Liver (tissue), 9 donors: ENCODE data around the gene MPZL2. TPM values are rescaled to one million over a fixed set of nuclear protein-coding genes. Genes with fewer than 3 reads are reported as not detected.

Experiments
- DNase-seq: peaks from one replicate; pipeline ENCODE4 v3.0.0-alpha.2; 2017; ENCODE audit warnings: low spot score
- H3K27ac ChIP-seq, 2 donors: one replicate each; pipeline ENCODE4 v1.7.0; 2013; ENCODE audit warnings: inconsistent platforms in 2 of 2, low read length in 2 of 2, control low read depth in 1 of 2, low read depth in 1 of 2, mild to moderate bottlenecking in 1 of 2
- H3K27me3 ChIP-seq, 4 donors: one replicate each; pipeline versions ENCODE4 v1.6.1 to v1.7.0; 2013; ENCODE audit warnings: low read length in 3 of 4, inconsistent platforms in 1 of 4, mild to moderate bottlenecking in 1 of 4, moderate library complexity in 1 of 4; ENCODE audit not compliant: control insufficient read depth in 4 of 4, insufficient read depth in 4 of 4
- H3K36me3 ChIP-seq, 4 donors: one replicate each; pipeline versions ENCODE4 v1.6.1 to v1.7.0; 2013; ENCODE audit warnings: low read length in 3 of 4, mild to moderate bottlenecking in 3 of 4, low read depth in 1 of 4, moderate library complexity in 1 of 4; ENCODE audit not compliant: control insufficient read depth in 4 of 4, insufficient read depth in 3 of 4
- H3K4me1 ChIP-seq, 4 donors: one replicate each; pipeline versions ENCODE4 v1.6.1 to v1.7.0; 2013; ENCODE audit warnings: low read length in 3 of 4, mild to moderate bottlenecking in 3 of 4, moderate library complexity in 1 of 4; ENCODE audit not compliant: control insufficient read depth in 4 of 4, insufficient read depth in 4 of 4
- H3K4me3 ChIP-seq, 3 donors: one replicate each; pipeline versions ENCODE4 v1.6.1 to v1.7.0; 2013; ENCODE audit warnings: low read length in 3 of 3, control low read depth in 1 of 3, low read depth in 1 of 3, mild to moderate bottlenecking in 1 of 3
- H3K9ac ChIP-seq, 2 donors: one replicate each; pipeline ENCODE4 v1.7.0; 2013; ENCODE audit warnings: low read length in 2 of 2, mild to moderate bottlenecking in 2 of 2, moderate library complexity in 2 of 2, control low read depth in 1 of 2, low read depth in 1 of 2
- H3K9me3 ChIP-seq, 4 donors: one replicate each; pipeline versions ENCODE4 v1.6.1 to v1.7.0; 2013; ENCODE audit warnings: low read length in 3 of 4; ENCODE audit not compliant: control insufficient read depth in 4 of 4
- EGR1 ChIP-seq, 2 donors: IDR thresholded peaks; 2 replicates each; pipeline ENCODE4 v1.6.1; 2016 to 2018; ENCODE audit warnings: antibody characterized with exemption in 2 of 2, low read depth in 2 of 2
- FOXA1 ChIP-seq: IDR thresholded peaks from 2 replicates; pipeline ENCODE4 v1.6.1; 2016; ENCODE audit warnings: antibody characterized with exemption
- FOXA2 ChIP-seq: IDR thresholded peaks from 2 replicates; pipeline ENCODE4 v1.6.1; 2016; ENCODE audit warnings: antibody characterized with exemption
- GABPA ChIP-seq, 2 donors: IDR thresholded peaks in 1 of 2; conservative IDR thresholded peaks in 1 of 2; 2 replicates each; pipeline ENCODE4 v1.6.1; 2016; ENCODE audit warnings: antibody characterized with exemption in 2 of 2, mild to moderate bottlenecking in 1 of 2, moderate library complexity in 1 of 2
- HNF4A ChIP-seq, 2 donors: conservative IDR thresholded peaks; 2 replicates each; pipeline ENCODE4 v1.6.1; 2016; ENCODE audit warnings: antibody characterized with exemption in 2 of 2, mild to moderate bottlenecking in 2 of 2
- HNF4G ChIP-seq: IDR thresholded peaks from 2 replicates; pipeline ENCODE4 v1.6.1; 2016; ENCODE audit warnings: antibody characterized with exemption
- JUND ChIP-seq, 2 donors: IDR thresholded peaks; 2 replicates each; pipeline ENCODE4 v1.6.1; 2016; ENCODE audit warnings: antibody characterized with exemption in 2 of 2
- NR2F2 ChIP-seq: IDR thresholded peaks from 2 replicates; pipeline ENCODE4 v1.6.1; 2016; ENCODE audit warnings: antibody characterized with exemption
- RAD21 ChIP-seq, 2 donors: IDR thresholded peaks; 2 replicates each; pipeline ENCODE4 v1.6.1; 2016; ENCODE audit warnings: antibody characterized with exemption in 2 of 2, mild to moderate bottlenecking in 2 of 2
- RXRA ChIP-seq, 2 donors: IDR thresholded peaks; 2 replicates each; pipeline ENCODE4 v1.6.1; 2017 to 2018; ENCODE audit warnings: antibody characterized with exemption in 2 of 2, mild to moderate bottlenecking in 1 of 2
- SP1 ChIP-seq: IDR thresholded peaks from 2 replicates; pipeline ENCODE4 v1.6.1; 2018; ENCODE audit warnings: antibody characterized with exemption, mild to moderate bottlenecking
- TAF1 ChIP-seq: conservative IDR thresholded peaks from 2 replicates; pipeline ENCODE4 v1.6.1; 2016; ENCODE audit warnings: antibody characterized with exemption, mild to moderate bottlenecking
- YY1 ChIP-seq: IDR thresholded peaks from 2 replicates; pipeline ENCODE4 v1.6.1; 2016; ENCODE audit warnings: antibody characterized with exemption, mild to moderate bottlenecking
- WGBS: extraction: QIAGEN DNeasy Blood & Tissue Kit; methylation state at CpG from one replicate; pipeline ENCODE4 v1.1.7; 2013; 5-methylcytosine and 5-hydroxymethylcytosine counted together
- polyA plus RNA-seq, 2 donors: library from polyadenylated mRNA; stranded (reverse) in 1 of 2; unstranded in 1 of 2; fragments of 200-250 nt in 1 of 2; fragments of >200 nt in 1 of 2; fragmentation: Nextera tagmentation in 1 of 2; extraction: Ambion mirVana in 1 of 2; gene quantifications; one replicate each; pipeline versions ENCODE4 v1.2.1 to v1.2.3, GENCODE V29; 2013 to 2015
- total RNA-seq, 2 donors: library from RNA; depleted of rRNA; stranded (reverse); fragments of >200 nt; gene quantifications; one replicate each; pipeline ENCODE4 v1.2.3, GENCODE V29; 2014
- TF ChIP-seq, protein P1 (sequence below): IDR thresholded peaks from 2 replicates; pipeline ENCODE4 v1.6.1; 2016; ENCODE audit warnings: antibody characterized with exemption, mild to moderate bottlenecking
- TF ChIP-seq, protein P2 (sequence below): IDR thresholded peaks from 2 replicates; pipeline ENCODE4 v1.6.1; 2016; ENCODE audit warnings: antibody characterized with exemption
- TF ChIP-seq, protein P3 (sequence below): IDR thresholded peaks from 2 replicates; pipeline ENCODE4 v1.6.1; 2016; ENCODE audit warnings: antibody characterized with exemption
- TF ChIP-seq, protein P4 (sequence below): fragments of 150-350 bp; IDR thresholded peaks from 2 replicates; pipeline ENCODE4 v1.5.1; 2017; ENCODE audit warnings: improper control_type of control experiment, low read depth, low read length; ENCODE audit not compliant: missing input control
- donor health status: healthy.
- donor health status: healthy.
- donor health status: healthy.
- donor health status: healthy.
- donor health status: healthy.

MPZL2 gene
- total and polyA plus RNA-seq, 4 donors: 8.4 to 17.2 (median 11.9) TPM

- Histone ChIP-seq H3K36me3 (peaks cover 6 to 10% (median 9%) of the 10 kb centered on the region in 4 donors), H3K4me1 (no peaks in the 10 kb centered on the region), H3K27ac (no peak overlapping the region), H3K27me3 (no peaks in the 10 kb centered on the region), H3K4me3 (no peak overlapping the region), H3K9ac (no peak overlapping the region), H3K9me3 (no peaks in the 10 kb centered on the region)
- TF ChIP-seq RXRA (IDR thresholded peaks at IDR 0.05) (no peak), SP1 (no peak), GABPA (IDR thresholded peaks at IDR 0.05 in 1 of 2, conservative IDR thresholded peaks at IDR 0.05 in 1 of 2) (no peak), JUND (IDR thresholded peaks at IDR 0.05) (no peak), NR2F2 (no peak), EGR1 (IDR thresholded peaks at IDR 0.05; ENCODE audit: low read depth in 2 of 2) (no peak), HNF4A (conservative IDR thresholded peaks at IDR 0.05) (no peak)
- TF ChIP-seq, protein P1, sequence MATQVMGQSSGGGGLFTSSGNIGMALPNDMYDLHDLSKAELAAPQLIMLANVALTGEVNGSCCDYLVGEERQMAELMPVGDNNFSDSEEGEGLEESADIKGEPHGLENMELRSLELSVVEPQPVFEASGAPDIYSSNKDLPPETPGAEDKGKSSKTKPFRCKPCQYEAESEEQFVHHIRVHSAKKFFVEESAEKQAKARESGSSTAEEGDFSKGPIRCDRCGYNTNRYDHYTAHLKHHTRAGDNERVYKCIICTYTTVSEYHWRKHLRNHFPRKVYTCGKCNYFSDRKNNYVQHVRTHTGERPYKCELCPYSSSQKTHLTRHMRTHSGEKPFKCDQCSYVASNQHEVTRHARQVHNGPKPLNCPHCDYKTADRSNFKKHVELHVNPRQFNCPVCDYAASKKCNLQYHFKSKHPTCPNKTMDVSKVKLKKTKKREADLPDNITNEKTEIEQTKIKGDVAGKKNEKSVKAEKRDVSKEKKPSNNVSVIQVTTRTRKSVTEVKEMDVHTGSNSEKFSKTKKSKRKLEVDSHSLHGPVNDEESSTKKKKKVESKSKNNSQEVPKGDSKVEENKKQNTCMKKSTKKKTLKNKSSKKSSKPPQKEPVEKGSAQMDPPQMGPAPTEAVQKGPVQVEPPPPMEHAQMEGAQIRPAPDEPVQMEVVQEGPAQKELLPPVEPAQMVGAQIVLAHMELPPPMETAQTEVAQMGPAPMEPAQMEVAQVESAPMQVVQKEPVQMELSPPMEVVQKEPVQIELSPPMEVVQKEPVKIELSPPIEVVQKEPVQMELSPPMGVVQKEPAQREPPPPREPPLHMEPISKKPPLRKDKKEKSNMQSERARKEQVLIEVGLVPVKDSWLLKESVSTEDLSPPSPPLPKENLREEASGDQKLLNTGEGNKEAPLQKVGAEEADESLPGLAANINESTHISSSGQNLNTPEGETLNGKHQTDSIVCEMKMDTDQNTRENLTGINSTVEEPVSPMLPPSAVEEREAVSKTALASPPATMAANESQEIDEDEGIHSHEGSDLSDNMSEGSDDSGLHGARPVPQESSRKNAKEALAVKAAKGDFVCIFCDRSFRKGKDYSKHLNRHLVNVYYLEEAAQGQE: no peak
- no peak for DNase-seq
Measured at GRCh38 chr11:118231461-118231860, 32.6 kb downstream of the MPZL2 start.

DNA sequence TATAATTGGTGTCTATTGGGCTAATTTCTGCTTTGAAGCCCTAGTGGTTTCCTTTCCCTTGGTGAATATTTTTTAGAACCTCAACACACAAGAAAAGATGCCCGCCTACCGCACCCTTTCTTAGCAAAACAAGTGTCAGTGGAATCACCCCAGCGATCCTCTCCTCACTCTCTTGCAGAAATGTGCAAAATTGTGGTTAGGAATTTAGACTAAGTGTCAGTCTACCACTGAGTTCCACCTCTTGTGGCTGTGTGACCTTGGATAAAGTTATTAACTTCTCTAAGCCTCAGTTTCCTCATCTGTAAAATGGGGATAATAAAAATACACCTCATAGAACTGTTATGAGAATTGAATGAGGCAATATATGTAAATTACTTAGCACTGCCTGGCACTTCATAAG, 34.0 kb downstream of the MPZL2 start:
- Histone ChIP-seq H3K9ac (no peak overlapping the region), H3K4me3 (no peak overlapping the region)
- 94% methylated on average over 3 of the region's 3 CpGs for WGBS

More for the DNA sequence above, 34.0 kb downstream of the MPZL2 start:
- no peak for DNase-seq
- Histone ChIP-seq H3K27ac (no peak overlapping the region), H3K9me3 (no peaks in the 10 kb centered on the region), H3K4me1 (no peaks in the 10 kb centered on the region), H3K36me3 (peaks cover 6 to 10% (median 9%) of the 10 kb centered on the region in 4 donors), H3K27me3 (no peaks in the 10 kb centered on the region)
- TF ChIP-seq, protein P2, sequence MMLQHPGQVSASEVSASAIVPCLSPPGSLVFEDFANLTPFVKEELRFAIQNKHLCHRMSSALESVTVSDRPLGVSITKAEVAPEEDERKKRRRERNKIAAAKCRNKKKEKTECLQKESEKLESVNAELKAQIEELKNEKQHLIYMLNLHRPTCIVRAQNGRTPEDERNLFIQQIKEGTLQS: no peak
- TF ChIP-seq YY1: no peak
- no peak for TF ChIP-seq TAF1
- TF ChIP-seq, protein P3, sequence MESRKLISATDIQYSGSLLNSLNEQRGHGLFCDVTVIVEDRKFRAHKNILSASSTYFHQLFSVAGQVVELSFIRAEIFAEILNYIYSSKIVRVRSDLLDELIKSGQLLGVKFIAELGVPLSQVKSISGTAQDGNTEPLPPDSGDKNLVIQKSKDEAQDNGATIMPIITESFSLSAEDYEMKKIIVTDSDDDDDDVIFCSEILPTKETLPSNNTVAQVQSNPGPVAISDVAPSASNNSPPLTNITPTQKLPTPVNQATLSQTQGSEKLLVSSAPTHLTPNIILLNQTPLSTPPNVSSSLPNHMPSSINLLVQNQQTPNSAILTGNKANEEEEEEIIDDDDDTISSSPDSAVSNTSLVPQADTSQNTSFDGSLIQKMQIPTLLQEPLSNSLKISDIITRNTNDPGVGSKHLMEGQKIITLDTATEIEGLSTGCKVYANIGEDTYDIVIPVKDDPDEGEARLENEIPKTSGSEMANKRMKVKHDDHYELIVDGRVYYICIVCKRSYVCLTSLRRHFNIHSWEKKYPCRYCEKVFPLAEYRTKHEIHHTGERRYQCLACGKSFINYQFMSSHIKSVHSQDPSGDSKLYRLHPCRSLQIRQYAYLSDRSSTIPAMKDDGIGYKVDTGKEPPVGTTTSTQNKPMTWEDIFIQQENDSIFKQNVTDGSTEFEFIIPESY: no peak
- TF ChIP-seq FOXA1: no peak
- TF ChIP-seq GABPA (IDR thresholded peaks at IDR 0.05 in 1 of 2, conservative IDR thresholded peaks at IDR 0.05 in 1 of 2): no peak
- TF ChIP-seq, protein P1: no peak
- no peak for TF ChIP-seq FOXA2
- TF ChIP-seq EGR1 (IDR thresholded peaks at IDR 0.05; ENCODE audit: low read depth in 2 of 2): no peak
- no peak for TF ChIP-seq RXRA (IDR thresholded peaks at IDR 0.05)
- TF ChIP-seq JUND (IDR thresholded peaks at IDR 0.05): no peak
- no peak for TF ChIP-seq HNF4G
- TF ChIP-seq, protein P4, sequence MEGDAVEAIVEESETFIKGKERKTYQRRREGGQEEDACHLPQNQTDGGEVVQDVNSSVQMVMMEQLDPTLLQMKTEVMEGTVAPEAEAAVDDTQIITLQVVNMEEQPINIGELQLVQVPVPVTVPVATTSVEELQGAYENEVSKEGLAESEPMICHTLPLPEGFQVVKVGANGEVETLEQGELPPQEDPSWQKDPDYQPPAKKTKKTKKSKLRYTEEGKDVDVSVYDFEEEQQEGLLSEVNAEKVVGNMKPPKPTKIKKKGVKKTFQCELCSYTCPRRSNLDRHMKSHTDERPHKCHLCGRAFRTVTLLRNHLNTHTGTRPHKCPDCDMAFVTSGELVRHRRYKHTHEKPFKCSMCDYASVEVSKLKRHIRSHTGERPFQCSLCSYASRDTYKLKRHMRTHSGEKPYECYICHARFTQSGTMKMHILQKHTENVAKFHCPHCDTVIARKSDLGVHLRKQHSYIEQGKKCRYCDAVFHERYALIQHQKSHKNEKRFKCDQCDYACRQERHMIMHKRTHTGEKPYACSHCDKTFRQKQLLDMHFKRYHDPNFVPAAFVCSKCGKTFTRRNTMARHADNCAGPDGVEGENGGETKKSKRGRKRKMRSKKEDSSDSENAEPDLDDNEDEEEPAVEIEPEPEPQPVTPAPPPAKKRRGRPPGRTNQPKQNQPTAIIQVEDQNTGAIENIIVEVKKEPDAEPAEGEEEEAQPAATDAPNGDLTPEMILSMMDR: no peak
- no peak for TF ChIP-seq NR2F2
- TF ChIP-seq RAD21 (IDR thresholded peaks at IDR 0.05): no peak
